8988T (cell line): Measurements from ENCODE around the gene NXNL1.
"Not testable (repeated sequence)": the region's sequence is repeated elsewhere in the genome, so short reads cannot be mapped to it uniquely, and the experiment has no call there.

Source experiments
- DNase-seq: peaks from one replicate; pipeline ENCODE4 v3.0.0; 2011

Gene NXNL1

GRCh38 chr19:17484520-17485185 is 23.9 kb upstream of the NXNL1 start:
- DNase-seq = no peak

GRCh38 chr19:17483605-17484002 is 22.9 kb upstream of the NXNL1 start:
- DNase-seq = no peak

GRCh38 chr19:17482877-17483604 is 22.3 kb upstream of the NXNL1 start:
- DNase-seq = no peak

- no peak for DNase-seq
Observed at GRCh38 chr19:17481986-17482385, 21.3 kb upstream of the NXNL1 start.

GRCh38 chr19:17479325-17479791 is 18.6 kb upstream of the NXNL1 start:
- no peak for DNase-seq

GRCh38 chr19:17475541-17476115 is 14.9 kb upstream of the NXNL1 start:
- DNase-seq = no peak

GRCh38 chr19:17475011-17475540 is 14.3 kb upstream of the NXNL1 start:
- DNase-seq = not testable (repeated sequence)

GRCh38 chr19:17473041-17473440 is 12.3 kb upstream of the NXNL1 start:
- DNase-seq = no peak

GRCh38 chr19:17471410-17472125 is 10.8 kb upstream of the NXNL1 start:
- no peak for DNase-seq

GRCh38 chr19:17470068-17470841 is 9.5 kb upstream of the NXNL1 start, which contains the start of gene SLC27A1:
SLC27A1 (plus strand) TSS chr19:17470524; CDS start chr19:17470541, 17 bp downstream.
- DNase-seq = peak; percentile 76

- DNase-seq = peak; percentile 58
Observed at GRCh38 chr19:17469481-17470067, 8.8 kb upstream of the NXNL1 start.

GRCh38 chr19:17469092-17469480 is 8.4 kb upstream of the NXNL1 start:
- DNase-seq = no peak

GRCh38 chr19:17468302-17469091 is 7.8 kb upstream of the NXNL1 start:
- DNase-seq = no peak

- no peak for DNase-seq
Observed at GRCh38 chr19:17467471-17468301, 7.0 kb upstream of the NXNL1 start.

- no peak for DNase-seq
Observed at GRCh38 chr19:17466487-17466850, 5.7 kb upstream of the NXNL1 start.

GRCh38 chr19:17458970-17459369 is 1.8 kb downstream of the NXNL1 start:
- no peak for DNase-seq

GRCh38 chr19:17457616-17458015 is 3.1 kb downstream of the NXNL1 start:
- no peak for DNase-seq

- no peak for DNase-seq
Observed at GRCh38 chr19:17456127-17456526, 4.6 kb downstream of the NXNL1 start.

GRCh38 chr19:17455308-17456123 is 5.2 kb downstream of the NXNL1 start:
- DNase-seq = no peak
